ENCODE data around the gene NBAS. TPM values are rescaled to one million over a fixed set of nuclear protein-coding genes. Genes with fewer than 3 reads are reported as not detected.
"Not testable (repeated sequence)": the region's sequence is repeated elsewhere in the genome, so short reads cannot be mapped to it uniquely, and the experiment has no call there.

The NBAS gene
- total RNA-seq, 1 donor from 2014 or later: 126 TPM

- H3K4me1 ChIP-seq (ENCODE audit: control insufficient read depth in 3 of 3, insufficient read depth in 3 of 3, low read length in 3 of 3): no peaks in the 10 kb centered on the region
- H3K9me3 ChIP-seq (ENCODE audit: control insufficient read depth in 3 of 3, low read length in 3 of 3): no peaks in the 10 kb centered on the region
- H3K4me3 ChIP-seq (ENCODE audit: low read length in 3 of 3): no peak overlapping the region
- H3K9ac ChIP-seq (ENCODE audit: low read depth in 1 of 3, low read length in 3 of 3): no peak overlapping the region
- H3K36me3 ChIP-seq (ENCODE audit: control insufficient read depth in 3 of 3, insufficient read depth in 3 of 3, low read length in 3 of 3): peaks cover 2 to 6% (median 2%) of the 10 kb centered on the region in 3 donors
- H3K27ac ChIP-seq (ENCODE audit: low read depth, low read length): no peak overlapping the region
- no peaks in the 10 kb centered on the region for H3K27me3 ChIP-seq (ENCODE audit: control insufficient read depth in 3 of 3, insufficient read depth in 3 of 3, low read length in 3 of 3)
Measured at GRCh38 chr2:15253835-15254286, 307.3 kb downstream of the NBAS start.

DNA sequence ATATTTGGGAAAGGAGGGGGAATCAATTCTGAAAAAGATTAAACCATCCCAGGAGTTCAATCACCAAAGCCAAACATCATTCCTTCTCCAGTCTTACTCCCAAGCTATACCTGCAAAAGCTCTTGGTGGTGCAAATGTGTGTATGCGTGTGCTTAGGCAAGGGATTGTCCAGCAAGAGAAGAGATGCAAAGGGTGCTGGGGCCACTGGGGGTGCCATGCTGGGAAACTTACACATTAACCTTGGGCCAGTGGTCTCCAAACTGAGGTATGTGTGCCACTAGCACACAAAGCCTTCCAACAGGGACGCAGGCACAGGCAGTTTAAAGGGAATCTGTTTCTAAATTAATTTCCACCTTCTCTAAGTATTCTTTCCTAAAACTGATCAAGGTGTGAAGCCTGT lies 307.9 kb downstream of the NBAS start:
- no peaks in the 10 kb centered on the region for H3K9me3 ChIP-seq (ENCODE audit: control insufficient read depth in 3 of 3, low read length in 3 of 3)
- no peak overlapping the region for H3K4me3 ChIP-seq (ENCODE audit: low read length in 3 of 3)
- H3K9ac ChIP-seq (ENCODE audit: low read depth in 1 of 3, low read length in 3 of 3): no peak overlapping the region
- H3K4me1 ChIP-seq (ENCODE audit: control insufficient read depth in 3 of 3, insufficient read depth in 3 of 3, low read length in 3 of 3): no peaks in the 10 kb centered on the region
- H3K27ac ChIP-seq (ENCODE audit: low read depth, low read length): no peak overlapping the region
- no peaks in the 10 kb centered on the region for H3K27me3 ChIP-seq (ENCODE audit: control insufficient read depth in 3 of 3, insufficient read depth in 3 of 3, low read length in 3 of 3)
- H3K36me3 ChIP-seq (ENCODE audit: control insufficient read depth in 3 of 3, insufficient read depth in 3 of 3, low read length in 3 of 3): peaks cover 2 to 6% (median 2%) of the 10 kb centered on the region in 3 donors

DNA sequence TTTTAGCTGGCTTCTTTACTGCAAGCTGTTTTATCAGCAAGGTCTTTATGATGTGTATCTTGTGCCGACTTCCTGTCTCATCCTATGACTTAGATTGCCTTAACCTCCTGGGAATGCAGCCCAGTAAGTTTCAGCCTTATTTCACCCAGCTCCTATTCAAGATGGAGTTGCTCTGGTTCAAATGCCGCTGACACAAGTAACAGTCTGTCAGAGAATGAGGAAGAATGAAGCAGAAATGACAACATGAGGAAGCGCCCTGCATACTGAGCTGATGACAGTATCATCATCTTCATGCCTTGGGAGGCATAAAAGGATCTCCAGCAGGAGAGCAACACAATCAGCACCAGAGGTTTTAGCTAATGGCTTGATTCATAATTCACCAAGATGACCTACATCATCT lies 309.4 kb downstream of the NBAS start:
- Histone ChIP-seq H3K27ac (ENCODE audit: low read depth, low read length) (no peak overlapping the region), H3K9me3 (ENCODE audit: control insufficient read depth in 3 of 3, low read length in 3 of 3) (no peaks in the 10 kb centered on the region), H3K27me3 (ENCODE audit: control insufficient read depth in 3 of 3, insufficient read depth in 3 of 3, low read length in 3 of 3) (no peaks in the 10 kb centered on the region), H3K36me3 (ENCODE audit: control insufficient read depth in 3 of 3, insufficient read depth in 3 of 3, low read length in 3 of 3) (peaks cover 2 to 6% (median 2%) of the 10 kb centered on the region in 3 donors), H3K4me3 (ENCODE audit: low read length in 3 of 3) (no peak overlapping the region), H3K4me1 (ENCODE audit: control insufficient read depth in 3 of 3, insufficient read depth in 3 of 3, low read length in 3 of 3) (no peaks in the 10 kb centered on the region), H3K9ac (ENCODE audit: low read depth in 1 of 3, low read length in 3 of 3) (no peak overlapping the region)

- H3K27ac ChIP-seq (ENCODE audit: low read depth, low read length); H3K9ac ChIP-seq (ENCODE audit: low read depth in 1 of 3, low read length in 3 of 3); H3K27me3 ChIP-seq (ENCODE audit: control insufficient read depth in 3 of 3, insufficient read depth in 3 of 3, low read length in 3 of 3); H3K9me3 ChIP-seq (ENCODE audit: control insufficient read depth in 3 of 3, low read length in 3 of 3); H3K36me3 ChIP-seq (ENCODE audit: control insufficient read depth in 3 of 3, insufficient read depth in 3 of 3, low read length in 3 of 3); H3K4me3 ChIP-seq (ENCODE audit: low read length in 3 of 3); H3K4me1 ChIP-seq (ENCODE audit: control insufficient read depth in 3 of 3, insufficient read depth in 3 of 3, low read length in 3 of 3): not testable (repeated sequence)
Measured at GRCh38 chr2:15250946-15251345, 310.2 kb downstream of the NBAS start.

GRCh38 chr2:15246870-15247269 lies 314.3 kb downstream of the NBAS start:
- Histone ChIP-seq H3K4me1 (ENCODE audit: control insufficient read depth in 3 of 3, insufficient read depth in 3 of 3, low read length in 3 of 3) (no peaks in the 10 kb centered on the region), H3K4me3 (ENCODE audit: low read length in 3 of 3) (no peak overlapping the region), H3K27ac (ENCODE audit: low read depth, low read length) (no peak overlapping the region), H3K27me3 (ENCODE audit: control insufficient read depth in 3 of 3, insufficient read depth in 3 of 3, low read length in 3 of 3) (no peaks in the 10 kb centered on the region), H3K36me3 (ENCODE audit: control insufficient read depth in 3 of 3, insufficient read depth in 3 of 3, low read length in 3 of 3) (peaks cover 2 to 4% (median 2%) of the 10 kb centered on the region in 3 donors), H3K9ac (ENCODE audit: low read depth in 1 of 3, low read length in 3 of 3) (no peak overlapping the region), H3K9me3 (ENCODE audit: control insufficient read depth in 3 of 3, low read length in 3 of 3) (no peaks in the 10 kb centered on the region)

GRCh38 chr2:15243762-15244161 lies 317.4 kb downstream of the NBAS start:
- no peaks in the 10 kb centered on the region for H3K9me3 ChIP-seq (ENCODE audit: control insufficient read depth in 3 of 3, low read length in 3 of 3)
- H3K9ac ChIP-seq (ENCODE audit: low read depth in 1 of 3, low read length in 3 of 3): no peak overlapping the region
- H3K36me3 ChIP-seq (ENCODE audit: control insufficient read depth in 3 of 3, insufficient read depth in 3 of 3, low read length in 3 of 3): no peaks in the 10 kb centered on the region
- H3K4me1 ChIP-seq (ENCODE audit: control insufficient read depth in 3 of 3, insufficient read depth in 3 of 3, low read length in 3 of 3): no peaks in the 10 kb centered on the region
- H3K4me3 ChIP-seq (ENCODE audit: low read length in 3 of 3): no peak overlapping the region
- H3K27me3 ChIP-seq (ENCODE audit: control insufficient read depth in 3 of 3, insufficient read depth in 3 of 3, low read length in 3 of 3): no peaks in the 10 kb centered on the region
- H3K27ac ChIP-seq (ENCODE audit: low read depth, low read length): no peak overlapping the region

GRCh38 chr2:15242936-15243461 lies 318.1 kb downstream of the NBAS start:
- H3K36me3 ChIP-seq (ENCODE audit: control insufficient read depth in 3 of 3, insufficient read depth in 3 of 3, low read length in 3 of 3): no peaks in the 10 kb centered on the region
- H3K27me3 ChIP-seq (ENCODE audit: control insufficient read depth in 3 of 3, insufficient read depth in 3 of 3, low read length in 3 of 3): no peaks in the 10 kb centered on the region
- H3K4me3 ChIP-seq (ENCODE audit: low read length in 3 of 3): no peak overlapping the region
- no peak overlapping the region for H3K9ac ChIP-seq (ENCODE audit: low read depth in 1 of 3, low read length in 3 of 3)
- no peak overlapping the region for H3K27ac ChIP-seq (ENCODE audit: low read depth, low read length)
- no peaks in the 10 kb centered on the region for H3K9me3 ChIP-seq (ENCODE audit: control insufficient read depth in 3 of 3, low read length in 3 of 3)
- no peaks in the 10 kb centered on the region for H3K4me1 ChIP-seq (ENCODE audit: control insufficient read depth in 3 of 3, insufficient read depth in 3 of 3, low read length in 3 of 3)

DNA sequence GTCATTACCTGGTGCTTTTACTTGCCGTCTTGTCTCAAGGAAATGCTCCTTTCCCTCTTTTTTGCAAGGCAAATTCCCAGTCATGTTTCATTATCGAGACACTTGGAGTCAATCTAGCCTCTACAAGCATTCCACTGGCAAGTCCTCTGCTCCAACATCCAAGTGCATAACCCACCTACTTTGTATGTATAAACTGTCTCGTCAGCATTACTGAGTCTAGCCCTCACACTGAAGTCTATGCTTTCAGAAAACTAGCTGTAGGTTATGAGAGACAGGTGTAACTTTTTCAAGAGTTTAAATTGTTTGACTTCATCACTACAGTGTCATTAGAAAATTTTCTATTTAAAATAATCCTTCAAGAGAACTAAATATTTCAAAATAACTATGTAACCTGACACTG lies 319.2 kb downstream of the NBAS start:
- no peaks in the 10 kb centered on the region for H3K9me3 ChIP-seq (ENCODE audit: control insufficient read depth in 3 of 3, low read length in 3 of 3)
- H3K4me1 ChIP-seq (ENCODE audit: control insufficient read depth in 3 of 3, insufficient read depth in 3 of 3, low read length in 3 of 3): no peaks in the 10 kb centered on the region
- no peak overlapping the region for H3K9ac ChIP-seq (ENCODE audit: low read depth in 1 of 3, low read length in 3 of 3)
- H3K4me3 ChIP-seq (ENCODE audit: low read length in 3 of 3): no peak overlapping the region
- H3K27me3 ChIP-seq (ENCODE audit: control insufficient read depth in 3 of 3, insufficient read depth in 3 of 3, low read length in 3 of 3): no peaks in the 10 kb centered on the region
- no peak overlapping the region for H3K27ac ChIP-seq (ENCODE audit: low read depth, low read length)
- no peaks in the 10 kb centered on the region for H3K36me3 ChIP-seq (ENCODE audit: control insufficient read depth in 3 of 3, insufficient read depth in 3 of 3, low read length in 3 of 3)

GRCh38 chr2:15241201-15241600 lies 319.9 kb downstream of the NBAS start:
- no peaks in the 10 kb centered on the region for H3K9me3 ChIP-seq (ENCODE audit: control insufficient read depth in 3 of 3, low read length in 3 of 3)
- no peak overlapping the region for H3K9ac ChIP-seq (ENCODE audit: low read depth in 1 of 3, low read length in 3 of 3)
- no peaks in the 10 kb centered on the region for H3K27me3 ChIP-seq (ENCODE audit: control insufficient read depth in 3 of 3, insufficient read depth in 3 of 3, low read length in 3 of 3)
- H3K4me1 ChIP-seq (ENCODE audit: control insufficient read depth in 3 of 3, insufficient read depth in 3 of 3, low read length in 3 of 3): no peaks in the 10 kb centered on the region
- H3K27ac ChIP-seq (ENCODE audit: low read depth, low read length): no peak overlapping the region
- no peaks in the 10 kb centered on the region for H3K36me3 ChIP-seq (ENCODE audit: control insufficient read depth in 3 of 3, insufficient read depth in 3 of 3, low read length in 3 of 3)
- no peak overlapping the region for H3K4me3 ChIP-seq (ENCODE audit: low read length in 3 of 3)

- H3K36me3 ChIP-seq (ENCODE audit: control insufficient read depth in 3 of 3, insufficient read depth in 3 of 3, low read length in 3 of 3): peaks cover 0 to 10% (median 3%) of the 10 kb centered on the region in 3 donors
- H3K4me1 ChIP-seq (ENCODE audit: control insufficient read depth in 3 of 3, insufficient read depth in 3 of 3, low read length in 3 of 3): no peaks in the 10 kb centered on the region
- no peak overlapping the region for H3K4me3 ChIP-seq (ENCODE audit: low read length in 3 of 3)
- H3K9ac ChIP-seq (ENCODE audit: low read depth in 1 of 3, low read length in 3 of 3): no peak overlapping the region
- no peaks in the 10 kb centered on the region for H3K9me3 ChIP-seq (ENCODE audit: control insufficient read depth in 3 of 3, low read length in 3 of 3)
- no peak overlapping the region for H3K27ac ChIP-seq (ENCODE audit: low read depth, low read length)
- no peaks in the 10 kb centered on the region for H3K27me3 ChIP-seq (ENCODE audit: control insufficient read depth in 3 of 3, insufficient read depth in 3 of 3, low read length in 3 of 3)
Measured at GRCh38 chr2:15238028-15238427, 323.1 kb downstream of the NBAS start.

All from skeletal muscle tissue (tissue), 4 donors.